Body of pancreas (tissue), 4 donors: ENCODE data around the gene UST. TPM values are rescaled to one million over a fixed set of nuclear protein-coding genes. Genes with fewer than 3 reads are reported as not detected.

Source experiments
- ATAC-seq: fragments of 150-250 bp; one replicate; pipeline ENCODE4 v1.9.1; 2016
- DNase-seq, 4 donors: peaks; one replicate each; pipeline ENCODE4 v3.0.0-alpha.2; 2019
- H3K27ac ChIP-seq, 4 donors: fragments of 200-600 bp; sonication (generic); 1 replicate in 3 of 4; 2 replicates in 1 of 4; pipeline versions ENCODE4 v1.5.1 to v1.6.1; 2016 to 2019; ENCODE audit warnings: mild to moderate bottlenecking in 1 of 4, mixed read lengths in 1 of 4, moderate library complexity in 1 of 4
- H3K27me3 ChIP-seq, 2 donors: fragments of 200-600 bp; sonication (generic); one replicate each; pipeline ENCODE4 v1.6.0; 2016; ENCODE audit warnings: mild to moderate bottlenecking in 1 of 2
- H3K36me3 ChIP-seq, 2 donors: fragments of 200-600 bp; sonication (generic); replicated peaks in 1 of 2; 2 replicates each; pipeline ENCODE4 v1.5.1; 2016; ENCODE audit warnings: low read depth in 2 of 2; ENCODE audit not compliant: insufficient read depth in 1 of 2
- H3K4me1 ChIP-seq: fragments of 200-600 bp; sonication (generic); one replicate; pipeline ENCODE4 v1.6.0; 2016
- H3K4me3 ChIP-seq, 2 donors: fragments of 200-600 bp; sonication (generic); 1 replicate in 1 of 2; 2 replicates in 1 of 2; pipeline ENCODE4 v1.5.1; 2016 to 2019
- H3K9me3 ChIP-seq, 3 donors: fragments of 200-600 bp; sonication (generic); 1 replicate in 2 of 3; 2 replicates in 1 of 3; pipeline ENCODE4 v1.5.1; 2016
- CTCF ChIP-seq, 7 experiments: fragments of 450-650 bp in 4 of 7; fragments of 200-600 bp in 3 of 7; sonication (generic) in 3 of 7; IDR thresholded peaks; one replicate each; pipeline ENCODE4 v1.5.1; 2016 to 2019; ENCODE audit warnings: antibody characterized with exemption in 7 of 7
- POLR2A ChIP-seq, 3 donors: fragments of 450-650 bp; IDR thresholded peaks; one replicate each; pipeline ENCODE4 v1.6.1; 2016; ENCODE audit warnings: antibody characterized with exemption in 3 of 3, mild to moderate bottlenecking in 2 of 3
- WGBS, 2 donors: methylation state at CpG; one replicate each; pipeline ENCODE4 v1.1.5; 2017; 5-methylcytosine and 5-hydroxymethylcytosine counted together
- intact Hi-C: fragments of 100-400 bp; cut with DNase I; formaldehyde crosslinking; loops from one replicate; pipeline ENCODE4 v1.15.1; 2023
- total RNA-seq, 2 donors: library from RNA; depleted of rRNA; stranded (reverse); fragments of >200 nt; gene quantifications; one replicate each; pipeline ENCODE4 v1.1.0, GENCODE V29; 2016

The UST gene
- total RNA-seq, 2 donors from 2014 or later, result 11.4 to 28.3 TPM

GRCh38 chr6:149008741-149009140, 261.9 kb downstream of the UST start:
- H3K9me3 ChIP-seq, result no peaks in the 10 kb centered on the region
- 89 to 90% methylated on average over 2 of the region's 2 CpGs for WGBS, 2 donors
- DNase-seq (no peak), ATAC-seq (no peak)
- H3K4me3 ChIP-seq, result no peak overlapping the region
- intact Hi-C loops, result no loop called here
- H3K27me3 ChIP-seq, result no peaks in the 10 kb centered on the region
- TF ChIP-seq POLR2A (IDR thresholded peaks at IDR 0.05), result no peak
- TF ChIP-seq CTCF (IDR thresholded peaks at IDR 0.05), result no peak
- H3K4me1 ChIP-seq, result no peaks in the 10 kb centered on the region
- H3K27ac ChIP-seq, result no peak overlapping the region
- no peaks in the 10 kb centered on the region for H3K36me3 ChIP-seq

GRCh38 chr6:149012040-149012545, 265.3 kb downstream of the UST start:
- H3K27ac ChIP-seq, result no peak overlapping the region
- TF ChIP-seq POLR2A (IDR thresholded peaks at IDR 0.05) (no peak), CTCF (IDR thresholded peaks at IDR 0.05) (no peak)
- H3K9me3 ChIP-seq, result no peaks in the 10 kb centered on the region
- 87 to 94% methylated on average over 6 of the region's 6 CpGs for WGBS, 2 donors
- no peak overlapping the region for H3K4me3 ChIP-seq
- intact Hi-C loops, result no loop called here
- H3K4me1 ChIP-seq, result peaks cover 5% of the 10 kb centered on the region
- DNase-seq (no peak), ATAC-seq (no peak)
- H3K36me3 ChIP-seq, result no peaks in the 10 kb centered on the region
- H3K27me3 ChIP-seq, result no peaks in the 10 kb centered on the region

DNA sequence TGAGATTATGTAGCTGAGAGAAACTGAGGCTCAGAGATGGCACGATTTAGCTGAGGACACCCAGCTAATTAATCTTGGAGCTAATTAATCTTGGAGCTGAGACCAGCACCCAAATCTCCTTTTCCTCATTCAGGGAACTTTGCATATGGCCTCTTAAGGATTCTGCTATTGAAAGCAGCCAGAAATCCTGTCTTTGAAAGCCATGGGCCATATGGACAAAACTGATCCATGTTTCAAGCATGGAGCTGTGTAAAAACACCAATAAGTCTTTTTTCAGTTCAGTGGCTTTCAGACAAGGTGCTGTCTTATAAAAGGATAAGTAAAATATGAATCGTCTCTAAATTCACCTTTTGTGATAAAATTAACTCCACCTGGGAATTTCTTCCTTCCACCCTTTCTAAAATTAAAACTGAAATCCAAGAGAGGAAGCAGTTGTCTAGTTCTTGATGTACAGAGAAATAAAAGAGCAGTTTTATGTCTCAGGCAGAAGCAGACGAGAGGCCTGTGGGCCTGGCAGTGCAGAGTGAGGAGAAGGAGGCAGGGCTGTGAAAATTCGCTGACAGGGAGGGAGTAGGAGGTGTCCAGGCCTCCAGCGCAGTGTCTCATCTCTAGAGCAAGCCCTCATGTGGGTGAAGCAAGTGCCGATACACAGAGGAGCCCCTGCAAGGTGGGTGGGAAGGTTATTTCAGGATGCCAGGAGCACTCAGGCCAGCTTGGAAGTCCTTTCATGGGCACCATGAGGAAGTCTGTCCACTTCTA, 266.9 kb downstream of the UST start:
- Histone ChIP-seq H3K4me3 (no peak overlapping the region), H3K9me3 (no peaks in the 10 kb centered on the region), H3K27ac (no peak overlapping the region), H3K27me3 (no peaks in the 10 kb centered on the region), H3K36me3 (no peaks in the 10 kb centered on the region), H3K4me1 (peaks cover 5% of the 10 kb centered on the region)
- DNase-seq (no peak), ATAC-seq (no peak)
- WGBS, 2 donors, result 80 to 89% methylated on average over 6 of the region's 6 CpGs
- TF ChIP-seq CTCF (IDR thresholded peaks at IDR 0.05) (no peak), POLR2A (IDR thresholded peaks at IDR 0.05) (no peak)
- intact Hi-C loops, result no loop called here

GRCh38 chr6:149014631-149015534, 268.1 kb downstream of the UST start:
- DNase-seq (no peak), ATAC-seq (no peak)
- intact Hi-C loops, result no loop called here
- Histone ChIP-seq H3K27me3 (no peaks in the 10 kb centered on the region), H3K9me3 (no peaks in the 10 kb centered on the region), H3K4me3 (no peak overlapping the region), H3K27ac (no peak overlapping the region), H3K36me3 (no peaks in the 10 kb centered on the region), H3K4me1 (peaks cover 5% of the 10 kb centered on the region)
- no peak for TF ChIP-seq POLR2A (IDR thresholded peaks at IDR 0.05)
- no peak for TF ChIP-seq CTCF (IDR thresholded peaks at IDR 0.05)
- 50 to 55% methylated on average over 6 to 7 of the region's 7 CpGs for WGBS, 2 donors
